ENCODE results near the gene QRFP.

Gene QRFP

DNA sequence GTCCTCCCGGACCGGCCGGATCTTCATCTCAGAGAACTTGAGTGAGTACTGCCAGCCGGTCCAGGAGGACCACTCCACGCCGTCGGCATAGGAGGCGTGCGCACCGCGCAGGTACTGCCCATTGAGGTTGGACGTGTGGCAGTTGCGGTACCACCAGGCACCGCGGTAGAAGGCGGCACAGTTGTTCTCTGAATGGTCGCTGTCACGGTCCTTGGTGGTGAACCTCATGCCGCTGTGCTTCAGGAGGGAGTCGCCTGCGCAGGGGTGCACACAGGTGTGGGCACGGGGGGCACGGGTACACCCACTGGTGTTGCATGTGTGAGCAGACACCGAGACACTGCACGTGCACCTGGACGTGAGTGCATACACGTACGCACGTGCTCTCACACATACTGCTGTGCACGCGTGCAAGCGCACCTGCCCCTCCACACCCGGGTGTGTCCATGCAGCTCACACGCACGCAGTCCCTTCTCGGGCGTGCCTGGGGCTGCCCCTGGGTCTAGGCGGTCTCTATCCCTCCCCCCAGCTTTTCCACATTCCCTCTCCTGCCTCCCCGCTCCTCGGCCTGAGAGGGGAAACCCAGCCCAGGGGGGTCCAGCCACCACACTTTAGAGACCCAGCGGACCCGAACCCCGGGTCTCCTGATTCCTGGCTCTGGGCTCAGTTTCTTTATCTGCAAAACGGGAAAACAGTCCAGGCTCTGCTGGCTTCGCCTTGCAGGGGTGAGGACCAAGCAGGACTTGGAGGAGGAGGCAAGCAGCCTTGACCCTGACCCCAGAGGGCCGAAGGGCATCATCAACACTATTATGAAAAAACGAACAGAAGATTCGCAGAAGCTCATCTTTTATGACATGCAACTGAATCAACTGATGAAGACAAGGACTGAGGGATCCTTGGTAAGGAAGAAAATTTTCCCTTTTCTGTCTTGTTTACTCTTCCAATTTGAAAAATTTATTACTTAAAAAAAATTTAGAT is 7.7 kb upstream of the QRFP start:
- no peak for DNase-seq (ENCODE audit: low spot score)

DNA sequence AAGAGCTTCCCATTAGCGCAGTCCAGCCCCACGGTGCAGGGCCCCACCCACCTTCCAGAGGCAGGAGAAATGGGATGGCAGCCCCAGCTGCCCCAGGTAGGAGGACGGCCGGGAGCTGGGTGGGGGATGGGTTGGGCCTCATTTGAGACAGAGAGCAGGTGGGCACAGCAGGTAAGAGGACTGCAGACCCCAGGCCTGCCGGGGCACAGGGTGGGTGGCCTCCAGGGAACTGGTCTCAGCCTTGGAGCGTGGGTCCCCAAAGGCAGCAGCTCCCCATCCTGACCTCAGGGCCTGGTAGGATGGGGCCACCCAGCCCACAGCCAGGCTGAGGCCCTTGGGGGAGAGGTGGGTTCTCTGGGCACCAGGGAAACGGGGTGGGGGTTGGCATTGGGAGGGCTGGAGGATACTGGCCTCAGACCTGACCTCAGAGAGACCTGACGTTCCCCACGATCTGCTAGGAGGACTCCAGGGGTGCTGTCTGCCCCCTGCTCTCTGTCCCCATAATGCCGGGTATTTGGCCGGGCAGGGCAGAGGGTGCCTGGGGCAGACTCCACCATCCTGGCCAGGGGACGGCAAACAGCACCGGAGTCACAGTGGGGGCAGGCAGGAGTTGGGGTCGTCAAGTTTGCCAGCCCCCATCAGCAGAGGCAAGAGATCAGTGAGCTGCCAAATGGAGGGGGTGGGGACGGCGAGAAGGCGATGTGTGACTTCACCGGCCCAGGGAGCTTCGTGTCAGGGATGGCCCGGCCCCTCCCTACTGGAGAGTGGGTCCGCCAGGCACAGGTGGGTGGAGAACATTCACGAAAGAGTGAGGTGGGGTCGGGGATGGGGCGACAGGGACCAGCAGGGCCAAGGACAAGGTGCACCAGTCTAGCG is 6.8 kb upstream of the QRFP start:
- DNase-seq (ENCODE audit: low spot score): no peak

DNA sequence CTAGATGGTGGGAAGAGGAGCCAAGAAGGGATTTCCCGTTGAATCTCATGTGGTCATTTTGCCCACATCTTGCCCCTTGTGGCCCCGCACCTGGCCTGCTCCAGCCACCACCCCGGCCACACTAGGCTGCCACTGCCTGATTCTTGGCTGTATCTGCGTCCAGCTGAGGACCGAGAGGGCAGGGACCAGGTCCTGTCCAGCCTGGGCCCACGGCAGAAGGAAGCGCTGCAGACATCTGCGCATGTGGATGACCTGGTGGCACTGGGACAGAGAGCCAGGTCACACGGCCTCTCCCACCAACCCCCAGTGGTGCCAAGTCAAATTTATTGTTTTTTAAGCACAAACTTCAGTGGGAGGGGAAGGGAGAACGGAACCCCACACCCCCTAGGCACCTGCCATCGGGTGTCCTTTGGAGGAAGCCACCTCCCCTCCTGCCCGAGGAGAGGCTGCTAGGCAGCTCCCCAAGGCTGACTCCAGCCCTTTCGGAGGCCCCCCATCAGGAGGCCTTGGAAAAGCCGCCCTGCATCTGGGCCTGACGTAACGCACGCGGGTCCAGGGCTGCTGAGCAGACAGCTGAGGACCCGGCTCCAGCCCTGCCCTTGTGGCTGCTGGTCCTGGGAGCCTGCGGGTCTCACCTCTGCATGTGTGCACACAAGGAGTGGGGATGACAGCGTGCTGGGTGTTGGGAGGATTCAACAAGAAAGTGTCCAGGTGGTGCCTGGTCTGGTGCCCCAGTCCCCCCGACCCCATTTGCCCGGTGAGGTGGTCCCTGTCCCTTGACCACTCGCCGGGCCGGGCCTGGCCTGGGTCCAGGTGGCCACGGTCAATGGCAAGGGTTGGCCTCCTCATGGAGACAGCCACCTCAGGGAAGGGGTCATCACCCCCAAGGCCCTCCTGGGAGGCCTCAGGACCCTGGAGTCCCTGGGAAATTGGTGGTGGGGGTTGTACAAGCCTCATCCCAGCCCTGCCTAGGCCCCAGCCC is 5.9 kb upstream of the QRFP start:
- DNase-seq (ENCODE audit: low spot score): no peak

DNA sequence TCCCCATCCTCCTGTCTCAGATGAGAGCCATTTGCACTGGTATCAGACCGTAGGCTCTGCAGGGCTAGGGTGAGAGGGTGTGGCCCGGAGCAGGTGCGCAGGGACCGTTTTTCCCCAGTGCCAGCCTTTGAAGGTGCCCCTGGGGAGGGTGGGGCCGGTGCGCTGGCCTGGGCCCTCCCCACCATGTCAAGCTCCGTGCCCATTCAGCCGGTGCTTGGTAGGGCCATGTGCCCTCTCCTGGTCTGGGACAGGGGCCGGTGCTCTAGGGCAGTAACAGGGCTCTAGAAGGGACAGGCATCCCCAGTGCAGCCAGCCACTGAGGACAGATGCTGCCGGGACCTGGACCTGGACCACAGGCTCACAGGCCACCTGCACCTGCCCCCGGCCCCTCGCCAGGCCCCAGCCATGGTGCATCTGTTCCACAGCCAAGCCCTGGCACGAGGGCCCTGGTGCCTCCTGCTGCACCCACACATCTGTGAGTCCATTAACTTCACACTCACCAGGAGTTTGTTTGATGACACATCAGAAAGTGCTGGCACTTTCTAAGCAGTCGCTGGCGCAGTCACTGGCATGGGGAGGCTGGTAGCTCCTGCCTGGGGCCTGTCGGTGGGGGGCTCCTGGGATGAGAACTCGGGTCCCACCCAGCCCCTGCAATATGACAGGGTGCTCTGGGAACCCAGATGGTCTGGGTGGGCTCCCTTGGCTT is 5.0 kb upstream of the QRFP start:
- no peak for DNase-seq (ENCODE audit: low spot score)

DNA sequence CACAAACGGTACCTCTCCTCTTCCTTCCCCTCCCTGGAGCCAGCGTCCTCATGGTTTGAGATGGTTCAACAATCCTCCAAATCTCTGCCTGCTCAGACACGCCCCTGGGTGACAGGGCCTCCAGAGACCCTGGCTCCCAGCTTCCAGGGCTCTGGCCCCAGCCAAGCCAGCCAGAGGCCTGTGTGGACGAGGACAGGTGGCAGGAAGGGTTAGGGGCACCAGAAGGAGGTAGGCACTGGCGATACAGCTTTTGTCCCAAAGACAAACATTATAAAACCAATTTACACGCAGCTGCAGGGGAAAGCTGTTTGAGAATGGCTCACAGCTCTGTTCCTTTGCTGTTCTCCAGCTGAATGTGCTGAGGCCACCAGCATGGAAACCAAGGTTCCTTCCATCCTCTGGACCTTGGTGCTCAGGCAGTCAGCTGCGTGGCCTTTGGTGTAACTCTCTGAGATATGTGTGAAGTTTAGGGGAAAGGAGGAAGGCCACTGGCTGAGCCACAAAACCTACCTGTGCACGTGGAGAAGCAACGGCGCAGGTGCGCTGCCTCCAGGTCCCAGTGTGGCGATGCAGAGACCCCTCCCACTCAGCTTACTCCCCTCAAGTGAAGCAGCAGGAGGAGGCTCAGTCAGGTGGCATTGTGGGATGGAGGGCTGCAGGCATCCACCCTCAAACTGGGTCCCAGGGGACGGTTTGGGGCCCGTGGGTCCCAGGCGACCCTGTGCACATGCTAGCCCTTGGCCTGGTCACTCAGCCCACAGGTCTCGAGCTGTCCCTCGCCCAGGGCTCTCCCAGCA is 4.3 kb upstream of the QRFP start:
- no peak for DNase-seq (ENCODE audit: low spot score)

DNA sequence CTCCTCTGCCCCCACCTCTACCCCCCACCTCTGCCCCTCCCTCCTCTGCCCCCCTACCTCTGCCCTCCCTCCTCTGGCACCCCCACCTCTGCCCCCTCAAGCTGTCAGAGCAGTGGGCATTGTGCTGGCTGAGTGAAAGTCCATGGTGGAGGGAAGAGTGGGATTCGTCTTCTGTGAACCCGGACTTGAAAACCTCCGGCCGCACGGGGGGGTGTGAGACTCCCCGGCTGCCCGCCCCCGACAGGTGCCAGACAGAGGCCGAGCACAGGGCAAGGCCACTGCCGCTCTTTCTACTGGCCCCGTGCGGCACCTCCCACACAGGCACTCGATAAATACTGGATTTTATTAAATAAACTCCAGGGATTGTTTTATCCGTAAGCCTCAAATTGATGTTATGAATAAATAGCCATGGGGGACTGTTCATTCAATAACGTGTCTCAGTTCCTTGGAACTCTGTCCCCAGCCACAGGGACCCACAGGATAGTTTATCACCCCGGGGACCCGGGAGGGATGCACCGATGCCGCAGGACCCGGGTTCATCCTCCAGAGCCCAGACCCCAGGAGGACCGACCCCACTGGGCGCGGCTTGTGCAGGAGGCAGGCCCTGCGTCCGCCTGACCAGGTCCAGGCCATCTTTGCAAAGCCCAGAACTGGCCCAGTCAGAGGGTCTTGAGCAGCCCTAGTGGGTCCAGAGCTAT is 2.6 kb upstream of the QRFP start:
- DNase-seq (ENCODE audit: low spot score): no peak

DNA sequence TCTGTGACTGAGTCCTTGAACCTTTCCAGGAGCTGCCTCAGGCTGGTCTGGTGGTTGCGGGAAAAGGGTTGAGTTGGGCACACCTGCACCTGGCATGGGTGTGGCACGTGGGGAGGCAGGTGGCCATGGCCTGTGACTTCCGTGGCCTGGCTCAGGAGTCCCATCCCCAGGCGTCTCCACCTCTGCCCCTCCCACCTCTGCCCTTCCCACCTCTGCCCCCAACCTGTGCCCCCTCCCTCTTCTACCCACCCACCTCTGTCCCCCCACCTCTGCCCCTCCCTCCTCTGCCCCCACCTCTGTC is 1.9 kb upstream of the QRFP start:
- no peak for DNase-seq (ENCODE audit: low spot score)

DNA sequence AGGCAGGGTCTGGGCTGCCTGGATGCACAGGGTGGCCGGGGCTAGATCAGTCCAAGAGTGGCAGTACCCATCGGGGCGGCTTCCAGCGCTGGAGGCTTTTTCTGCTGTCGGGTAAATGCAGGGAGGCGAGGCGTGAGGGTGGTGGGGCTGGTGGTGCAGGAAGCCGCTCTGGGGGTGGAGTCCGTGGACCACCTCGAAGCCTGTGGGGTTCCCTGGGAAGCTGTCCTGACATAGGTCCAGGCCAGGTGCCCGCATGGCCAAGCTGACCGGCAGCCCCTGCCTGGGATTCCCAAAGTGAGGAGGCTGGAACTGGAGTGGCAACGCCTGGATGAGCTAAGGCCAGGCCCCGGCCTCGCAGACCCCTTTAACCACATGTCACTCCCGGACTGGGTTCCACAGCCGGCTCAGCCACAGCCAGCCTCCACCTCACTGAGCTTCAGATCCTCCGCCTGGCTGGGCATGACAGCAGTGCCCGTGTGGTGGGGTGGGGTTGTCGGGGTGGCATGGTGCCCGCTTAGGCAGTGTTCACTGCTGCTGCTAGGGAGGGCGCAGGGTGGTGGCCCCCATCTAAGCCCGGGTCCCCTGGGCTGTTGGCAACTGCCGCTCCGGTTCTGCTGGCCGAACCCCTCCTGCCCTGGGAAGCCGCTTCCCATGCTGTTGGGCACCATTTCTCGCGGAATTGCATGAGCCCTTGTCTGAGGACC is 1.4 kb upstream of the QRFP start:
- DNase-seq (ENCODE audit: low spot score): no peak

DNA sequence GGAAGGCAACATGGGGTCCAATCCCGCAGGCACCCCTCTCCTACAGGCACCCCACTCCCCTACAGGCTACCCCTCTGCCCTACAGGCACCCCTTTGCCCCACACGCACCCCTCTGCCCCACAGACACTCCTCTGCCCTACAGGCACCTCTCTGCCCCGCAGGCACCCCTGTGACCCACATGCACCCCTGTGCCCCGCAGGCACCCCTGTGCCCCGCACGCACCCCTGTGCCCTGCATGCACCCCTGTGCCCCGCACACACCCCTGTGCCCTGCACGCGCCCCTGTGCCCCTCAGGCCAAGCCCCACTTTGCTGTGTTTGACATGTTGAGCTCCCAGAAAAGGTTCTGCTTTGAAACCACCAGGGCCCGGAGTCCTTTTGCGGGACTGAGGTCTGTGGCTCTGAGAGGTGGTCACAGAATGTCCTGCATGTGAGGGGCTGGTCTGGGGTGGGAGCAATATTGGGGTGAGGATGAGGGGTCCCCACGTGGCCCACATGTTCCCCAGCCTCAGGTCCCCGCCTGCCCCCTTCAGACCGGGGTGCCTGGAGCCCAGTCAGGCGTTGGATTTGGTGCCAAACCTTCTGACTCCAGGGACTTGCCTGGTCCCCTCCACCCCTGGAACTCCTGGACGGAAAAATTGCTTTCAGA is 616 bp upstream of the QRFP start:
- no peak for DNase-seq (ENCODE audit: low spot score)

DNA sequence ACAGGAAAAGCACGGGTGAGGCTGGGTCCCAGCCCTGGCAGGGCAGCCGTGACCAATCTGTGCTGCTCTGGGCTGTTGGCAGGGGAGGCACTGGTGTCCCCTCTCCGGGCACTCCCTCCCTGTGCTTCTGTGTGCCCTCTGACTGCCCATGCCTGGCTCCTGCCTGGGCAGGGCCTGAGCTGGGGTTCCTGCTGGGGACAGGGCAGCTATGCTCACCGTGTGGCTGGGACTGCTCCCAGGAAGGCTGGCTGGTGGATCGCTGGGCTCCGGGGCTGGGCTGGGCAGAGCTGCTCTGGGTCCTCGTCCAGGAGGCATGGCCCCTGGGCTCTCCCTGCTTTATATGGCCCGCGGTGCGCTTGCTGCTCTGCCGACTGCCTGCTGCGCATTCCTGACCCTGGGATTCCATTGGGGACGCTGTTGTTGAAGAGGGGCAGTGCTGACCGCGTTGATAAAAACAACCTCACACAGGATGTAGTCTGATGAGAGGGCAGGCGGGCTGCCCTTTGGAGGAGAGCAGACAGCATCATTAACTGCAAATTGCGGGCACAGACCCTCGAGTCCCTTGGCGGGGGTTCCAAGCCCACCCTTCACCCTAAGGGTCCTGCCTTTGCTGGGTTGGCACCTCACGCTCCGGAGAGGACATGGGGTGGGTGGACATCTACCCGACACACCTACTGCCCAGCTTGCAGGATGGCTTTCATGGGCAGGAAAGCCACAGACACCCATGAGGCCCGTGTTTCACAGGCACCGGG is 955 bp downstream of the QRFP start:
- no peak for DNase-seq (ENCODE audit: low spot score)

DNA sequence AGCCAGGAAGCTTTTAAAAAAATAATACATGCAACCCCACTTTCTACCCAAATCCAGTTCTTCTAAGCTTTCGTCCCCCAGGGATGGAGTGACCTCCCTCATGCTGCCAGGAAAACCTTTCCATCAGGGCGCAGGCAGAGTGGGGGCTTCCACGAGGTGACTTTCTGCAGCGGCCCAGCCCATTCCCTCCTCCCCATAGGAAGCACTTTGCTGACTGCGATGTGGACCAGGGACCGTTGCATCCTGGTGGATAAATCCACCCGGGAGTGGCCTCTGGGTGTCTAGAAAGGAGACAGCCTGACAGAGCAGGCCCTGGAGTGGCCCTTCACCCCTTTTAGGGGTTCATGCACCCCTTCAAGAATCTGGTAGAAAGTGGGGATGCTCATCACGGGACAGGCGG is 1.6 kb downstream of the QRFP start:
- no peak for DNase-seq (ENCODE audit: low spot score)

DNA sequence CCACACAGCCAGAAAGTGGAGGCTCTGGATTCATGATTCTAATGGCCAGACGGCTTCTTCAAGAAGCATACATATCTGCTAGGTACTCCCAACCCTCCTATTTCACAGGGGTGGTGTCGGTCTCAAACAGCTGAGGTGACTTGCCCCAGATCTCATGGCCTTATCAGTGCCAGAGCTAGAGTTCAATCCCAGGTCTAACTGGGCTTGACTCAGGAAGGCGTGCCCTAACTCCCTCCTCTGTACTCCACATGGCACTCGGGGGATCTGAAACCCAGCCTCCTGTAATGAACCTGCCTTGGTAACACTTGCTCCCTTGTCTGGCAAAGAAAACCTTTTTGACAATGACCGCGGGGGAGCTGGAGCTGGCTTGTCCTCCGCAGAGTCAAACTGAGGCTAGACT is 2.1 kb downstream of the QRFP start:
- no peak for DNase-seq (ENCODE audit: low spot score)

DNA sequence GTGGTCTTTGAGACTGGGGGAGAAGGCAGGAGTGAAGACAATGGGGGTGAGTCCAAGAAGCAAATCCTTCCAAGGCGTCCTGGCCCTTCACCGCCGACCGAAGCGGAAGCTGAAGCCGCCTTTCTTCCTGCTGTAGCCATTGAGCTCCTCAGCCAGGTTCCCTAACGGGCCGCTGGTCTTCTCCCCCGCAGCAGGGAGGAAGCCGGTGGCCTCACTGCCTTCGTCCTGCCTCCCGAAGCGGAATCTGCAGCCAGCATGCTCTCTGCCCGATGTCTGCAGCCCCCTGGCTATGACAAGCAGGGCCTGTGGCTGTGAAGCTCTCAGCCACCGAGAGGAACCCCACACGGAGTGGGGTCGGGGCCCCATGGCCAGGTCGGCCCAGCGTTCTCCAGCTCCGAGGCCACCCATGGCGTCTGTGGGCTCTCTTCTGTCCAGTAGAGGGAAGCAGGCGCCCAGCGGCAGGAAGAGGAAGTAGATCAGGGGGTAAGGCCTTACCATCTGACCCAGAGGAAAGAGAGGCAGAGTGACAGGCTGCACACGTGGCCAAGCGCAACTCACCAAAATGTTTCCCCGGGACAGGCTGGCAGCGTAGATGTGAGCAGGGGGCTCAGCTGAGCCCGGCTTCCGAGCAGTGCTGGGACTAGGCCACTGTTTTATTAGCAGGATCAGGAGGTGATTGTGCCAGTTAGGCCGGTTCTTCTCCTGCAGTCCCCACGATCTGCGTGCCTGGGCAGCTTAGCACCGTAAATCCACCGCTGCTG is 3.1 kb downstream of the QRFP start:
- no peak for DNase-seq (ENCODE audit: low spot score)

DNA sequence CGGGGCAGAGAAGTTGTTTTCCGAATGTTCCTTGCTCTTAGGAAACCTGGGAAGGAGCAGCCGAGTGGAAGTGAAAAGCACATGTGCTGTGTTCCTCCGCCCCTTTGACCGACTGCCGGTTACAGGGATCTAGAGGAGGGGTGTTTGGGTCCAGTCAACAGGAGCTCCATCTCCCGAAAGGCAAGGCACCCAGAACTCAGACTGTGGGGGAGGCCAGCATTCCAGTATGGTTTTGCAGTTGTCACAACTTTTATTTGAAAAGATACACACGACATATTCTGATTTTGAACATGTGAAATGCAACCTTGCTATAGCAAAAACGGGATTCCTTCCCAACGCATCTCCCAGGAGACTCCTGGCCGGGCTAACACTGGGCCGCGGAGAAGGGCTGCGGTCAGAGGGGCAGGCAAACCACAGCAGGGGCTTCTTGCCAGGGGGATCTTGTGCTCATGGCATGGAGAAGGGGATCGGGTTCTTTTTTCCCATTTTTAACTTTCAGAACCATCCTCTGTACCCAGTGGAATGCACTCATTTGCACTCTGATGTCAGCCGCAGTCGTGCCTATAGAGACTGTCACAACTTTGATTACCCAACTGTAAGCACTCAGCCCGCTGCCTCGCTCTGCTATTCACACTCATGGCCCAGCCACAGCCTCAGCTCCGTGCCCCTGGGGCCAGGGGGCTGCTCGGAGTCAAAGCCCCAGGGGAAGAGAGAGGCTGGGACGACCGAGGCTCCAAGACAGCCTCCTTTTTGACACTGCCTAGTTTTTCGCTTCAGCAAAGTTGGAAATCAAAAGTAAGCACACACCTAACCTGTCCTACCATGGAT is 3.9 kb downstream of the QRFP start:
- DNase-seq (ENCODE audit: low spot score): no peak

DNA sequence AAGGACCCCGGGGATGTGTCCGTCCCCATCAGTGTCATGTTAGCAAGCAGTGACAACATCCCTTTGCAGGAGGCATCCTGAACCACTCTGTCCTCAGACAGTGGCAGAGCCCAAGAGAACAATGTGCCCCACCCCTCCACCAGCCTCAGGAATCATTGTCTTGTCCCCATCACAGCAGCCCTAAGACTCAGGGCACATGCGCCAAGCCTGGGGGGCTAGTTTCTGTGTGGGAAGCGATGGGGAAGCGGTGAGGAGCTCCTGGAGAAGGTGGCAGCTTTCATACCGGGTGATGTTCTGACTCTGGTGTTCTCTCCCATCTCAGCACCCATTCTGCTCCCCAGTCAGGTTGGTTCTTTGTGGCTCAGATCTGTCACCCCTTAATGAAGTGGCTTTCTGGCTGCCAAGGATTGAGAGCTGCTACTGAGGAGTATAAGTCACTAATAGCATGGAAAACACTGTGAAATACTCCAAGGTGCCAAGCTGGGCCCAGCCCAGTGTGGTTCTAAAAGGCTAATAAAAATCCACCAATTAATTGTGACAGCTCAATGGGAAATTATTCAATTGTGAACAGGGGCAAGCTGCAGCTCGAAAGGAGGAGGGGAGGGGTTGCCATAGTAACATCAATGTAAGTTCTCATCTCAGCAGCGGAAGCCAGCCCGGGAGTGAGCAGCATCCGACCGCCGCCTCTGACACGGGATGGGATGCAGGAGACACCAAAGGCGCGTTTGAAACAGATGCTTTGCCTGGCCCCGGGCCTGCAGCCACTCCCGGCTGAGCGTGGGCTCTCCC is 4.7 kb downstream of the QRFP start:
- no peak for DNase-seq (ENCODE audit: low spot score)
